Thoracic aorta (tissue), 2 donors: ENCODE measurements around the gene TNIP1. TPM values are rescaled to one million over a fixed set of nuclear protein-coding genes. Genes with fewer than 3 reads are reported as not detected.

Source experiments
- ATAC-seq: fragments of 150-250 bp; one replicate; pipeline ENCODE4 v1.8.0; 2017; ENCODE audit warnings: low read depth; ENCODE audit not compliant: insufficient number of reproducible peaks, low FRiP score
- DNase-seq: peaks from one replicate; pipeline ENCODE4 v3.0.0-alpha.2; 2020; ENCODE audit warnings: low spot score
- H3K27ac ChIP-seq, 2 donors: fragments of 200-600 bp; sonication (generic); 1 replicate in 1 of 2; 2 replicates in 1 of 2; pipeline ENCODE4 v1.5.1; 2016; ENCODE audit warnings: mild to moderate bottlenecking in 2 of 2, moderate library complexity in 2 of 2
- H3K27me3 ChIP-seq: fragments of 200-600 bp; sonication (generic); replicated peaks from 2 replicates; pipeline ENCODE4 v1.6.0; 2016; ENCODE audit warnings: mild to moderate bottlenecking; ENCODE audit not compliant: insufficient read depth
- H3K36me3 ChIP-seq: fragments of 200-600 bp; sonication (generic); one replicate; pipeline ENCODE4 v1.5.1; 2016
- H3K4me1 ChIP-seq, 2 donors: fragments of 200-600 bp; sonication (generic); 1 replicate in 1 of 2; 2 replicates in 1 of 2; pipeline versions ENCODE4 v1.5.1 to v1.6.0; 2016; ENCODE audit warnings: low read depth in 2 of 2, mild to moderate bottlenecking in 1 of 2; ENCODE audit not compliant: control insufficient read depth in 1 of 2
- H3K4me3 ChIP-seq: fragments of 200-600 bp; sonication (generic); 2 replicates; pipeline ENCODE4 v1.5.1; 2016; ENCODE audit warnings: mild to moderate bottlenecking
- H3K9me3 ChIP-seq: fragments of 200-600 bp; sonication (generic); 2 replicates; pipeline ENCODE4 v1.5.1; 2016
- total RNA-seq, 2 donors: library from RNA; depleted of rRNA; stranded (reverse); fragments of >200 nt; gene quantifications; one replicate each; pipeline versions ENCODE4 v1.1.0 to v1.2.3, GENCODE V29; 2016
- TF ChIP-seq, protein P1 (sequence below): fragments of 200-600 bp; sonication (generic); IDR thresholded peaks from one replicate; pipeline ENCODE4 v1.5.1; 2019; ENCODE audit warnings: antibody characterized with exemption

TNIP1 gene
- total RNA-seq, 2 donors from 2014 or later: 77.4 to 103 TPM

DNA sequence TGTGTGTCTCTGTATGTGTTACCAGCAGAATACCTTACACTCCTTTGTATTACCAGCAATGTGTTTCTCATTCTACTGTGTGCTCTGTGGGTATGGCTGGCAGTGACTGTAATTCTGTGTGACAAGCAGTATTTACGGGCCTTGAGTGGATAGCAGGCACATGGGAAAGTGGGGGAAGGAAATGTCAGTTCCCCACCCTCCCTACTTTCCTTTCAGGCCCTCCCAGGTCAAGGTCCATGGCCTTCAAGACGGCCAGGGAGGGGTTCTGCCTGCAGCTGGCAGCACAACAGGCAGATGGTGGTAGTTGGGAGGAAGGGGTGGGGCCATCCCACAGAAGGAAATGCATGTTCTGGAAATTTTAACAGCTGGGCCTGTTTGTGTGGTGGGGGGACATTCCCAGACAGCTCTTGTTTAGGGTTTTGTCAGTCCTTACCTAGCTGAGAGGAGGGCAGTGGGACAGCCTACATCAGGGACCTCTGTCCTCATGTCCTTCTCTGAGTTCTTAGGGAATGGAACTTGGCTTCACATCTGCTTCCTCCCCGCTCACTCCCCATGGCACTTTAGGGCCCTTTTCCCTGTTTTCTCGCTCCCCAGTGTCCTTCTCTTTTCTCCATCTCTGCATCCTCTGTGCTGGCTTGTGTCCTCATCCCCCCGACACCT lies 14.6 kb upstream of the TNIP1 start:
- Histone ChIP-seq H3K4me1 (peaks cover 28 to 46% of the 10 kb centered on the region in 2 donors), H3K4me3 (no peak overlapping the region), H3K27ac (peak overlapping the region in 1 of 2 donors; percentile 18), H3K36me3 (no peaks in the 10 kb centered on the region), H3K27me3 (no peaks in the 10 kb centered on the region), H3K9me3 (no peaks in the 10 kb centered on the region)
- TF ChIP-seq, protein P1, sequence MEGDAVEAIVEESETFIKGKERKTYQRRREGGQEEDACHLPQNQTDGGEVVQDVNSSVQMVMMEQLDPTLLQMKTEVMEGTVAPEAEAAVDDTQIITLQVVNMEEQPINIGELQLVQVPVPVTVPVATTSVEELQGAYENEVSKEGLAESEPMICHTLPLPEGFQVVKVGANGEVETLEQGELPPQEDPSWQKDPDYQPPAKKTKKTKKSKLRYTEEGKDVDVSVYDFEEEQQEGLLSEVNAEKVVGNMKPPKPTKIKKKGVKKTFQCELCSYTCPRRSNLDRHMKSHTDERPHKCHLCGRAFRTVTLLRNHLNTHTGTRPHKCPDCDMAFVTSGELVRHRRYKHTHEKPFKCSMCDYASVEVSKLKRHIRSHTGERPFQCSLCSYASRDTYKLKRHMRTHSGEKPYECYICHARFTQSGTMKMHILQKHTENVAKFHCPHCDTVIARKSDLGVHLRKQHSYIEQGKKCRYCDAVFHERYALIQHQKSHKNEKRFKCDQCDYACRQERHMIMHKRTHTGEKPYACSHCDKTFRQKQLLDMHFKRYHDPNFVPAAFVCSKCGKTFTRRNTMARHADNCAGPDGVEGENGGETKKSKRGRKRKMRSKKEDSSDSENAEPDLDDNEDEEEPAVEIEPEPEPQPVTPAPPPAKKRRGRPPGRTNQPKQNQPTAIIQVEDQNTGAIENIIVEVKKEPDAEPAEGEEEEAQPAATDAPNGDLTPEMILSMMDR: no peak
- no peak for DNase-seq
- no peak for ATAC-seq

DNA sequence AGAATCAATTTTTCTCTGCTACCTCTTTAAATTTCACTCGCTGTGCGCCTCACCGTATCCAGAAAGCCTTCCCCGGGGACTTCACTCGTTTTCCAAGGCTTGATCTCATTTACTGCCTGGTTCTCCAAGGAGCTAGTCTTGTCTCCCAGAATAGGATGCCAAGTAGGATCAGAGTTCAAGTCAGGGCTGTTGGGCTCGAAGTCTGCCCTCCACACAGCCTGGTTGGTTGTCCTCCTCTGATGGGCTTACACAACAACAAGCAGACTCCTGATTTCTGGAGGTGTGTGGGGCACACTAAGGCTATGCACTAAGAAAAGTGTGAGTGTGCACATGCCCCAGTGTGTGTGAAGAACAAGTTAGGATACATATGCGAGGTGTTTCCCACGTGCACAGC lies 14.0 kb upstream of the TNIP1 start:
- peak overlapping the region in 1 of 2 donors; percentile 60 for H3K27ac ChIP-seq
- H3K4me3 ChIP-seq: peak overlapping the region; percentile 18
- TF ChIP-seq, protein P1: no peak
- no peaks in the 10 kb centered on the region for H3K36me3 ChIP-seq
- H3K27me3 ChIP-seq: no peaks in the 10 kb centered on the region
- no peak for ATAC-seq
- peaks cover 28 to 41% of the 10 kb centered on the region in 2 donors for H3K4me1 ChIP-seq
- no peak for DNase-seq
- H3K9me3 ChIP-seq: no peaks in the 10 kb centered on the region

DNA sequence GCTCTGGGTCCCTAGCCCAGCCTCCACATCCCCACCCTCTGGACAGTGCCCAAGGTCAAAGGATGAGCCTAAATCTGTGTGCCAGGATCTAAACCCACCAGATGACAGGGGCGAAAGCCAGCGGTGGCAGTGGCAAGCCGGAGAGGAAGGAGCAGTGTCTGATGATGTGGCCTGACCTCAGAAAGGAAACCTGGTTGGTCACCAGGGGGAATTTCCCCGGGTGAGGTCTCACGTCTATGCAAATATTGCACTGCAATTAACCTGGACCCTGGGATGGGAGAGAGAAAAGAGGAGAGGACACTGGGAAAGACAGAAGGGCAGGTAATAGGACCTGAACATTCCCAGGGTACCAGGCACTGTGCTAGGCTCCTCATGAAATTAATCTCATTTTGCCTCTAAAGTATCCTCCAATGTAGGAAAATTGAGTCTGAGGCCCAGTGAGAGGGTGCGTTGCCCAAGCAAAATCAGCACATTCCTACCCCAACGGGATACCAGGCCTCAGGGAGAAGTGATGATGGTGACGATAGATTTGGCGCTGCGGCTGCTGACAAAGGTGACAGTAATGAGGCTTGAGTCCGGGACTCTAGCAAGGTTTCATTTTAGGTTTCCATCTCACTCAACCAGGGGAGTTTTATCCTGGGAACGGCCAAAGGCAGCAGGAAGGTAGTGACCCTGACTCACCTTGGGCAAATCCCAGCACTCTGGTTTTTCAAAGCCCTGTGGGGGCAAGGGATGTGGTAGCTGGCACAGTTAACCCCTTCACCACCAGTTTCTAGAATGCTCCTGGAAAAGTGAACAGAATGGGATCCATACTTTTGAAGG lies 13.4 kb upstream of the TNIP1 start:
- H3K4me1 ChIP-seq: peaks cover 28 to 41% of the 10 kb centered on the region in 2 donors
- ATAC-seq (no peak), DNase-seq (no peak)
- H3K27ac ChIP-seq: peak overlapping the region; percentile 60 to 68
- H3K4me3 ChIP-seq: peak overlapping the region; percentile 18
- TF ChIP-seq, protein P1: no peak
- no peaks in the 10 kb centered on the region for H3K36me3 ChIP-seq
- no peaks in the 10 kb centered on the region for H3K27me3 ChIP-seq
- no peaks in the 10 kb centered on the region for H3K9me3 ChIP-seq

DNA sequence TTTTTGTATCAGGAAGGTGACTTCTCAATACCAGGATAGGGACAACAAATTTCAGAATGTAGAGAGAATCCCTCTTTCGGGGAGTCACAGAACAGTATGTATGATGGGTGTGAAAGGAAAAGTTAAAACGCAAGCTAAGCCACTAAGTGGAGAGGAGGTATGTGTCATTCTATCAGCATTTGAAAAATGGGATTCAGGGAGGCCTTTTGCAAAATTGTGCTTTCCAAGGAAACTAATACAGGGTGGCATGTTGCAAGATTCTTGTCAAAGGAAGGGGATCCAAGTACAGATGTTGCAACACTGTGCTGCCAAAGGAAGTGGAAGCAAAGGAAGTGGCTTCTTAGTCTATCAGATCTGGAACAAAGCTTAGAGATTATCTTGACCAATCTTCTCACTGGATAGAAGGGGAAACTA lies 12.6 kb upstream of the TNIP1 start:
- H3K27ac ChIP-seq: peak overlapping the region; percentile 60 to 68
- H3K9me3 ChIP-seq: no peaks in the 10 kb centered on the region
- no peak overlapping the region for H3K4me3 ChIP-seq
- peak; percentile 59 for ATAC-seq
- H3K36me3 ChIP-seq: no peaks in the 10 kb centered on the region
- TF ChIP-seq, protein P1: no peak
- peaks cover 28 to 41% of the 10 kb centered on the region in 2 donors for H3K4me1 ChIP-seq
- no peaks in the 10 kb centered on the region for H3K27me3 ChIP-seq
- DNase-seq: no peak

DNA sequence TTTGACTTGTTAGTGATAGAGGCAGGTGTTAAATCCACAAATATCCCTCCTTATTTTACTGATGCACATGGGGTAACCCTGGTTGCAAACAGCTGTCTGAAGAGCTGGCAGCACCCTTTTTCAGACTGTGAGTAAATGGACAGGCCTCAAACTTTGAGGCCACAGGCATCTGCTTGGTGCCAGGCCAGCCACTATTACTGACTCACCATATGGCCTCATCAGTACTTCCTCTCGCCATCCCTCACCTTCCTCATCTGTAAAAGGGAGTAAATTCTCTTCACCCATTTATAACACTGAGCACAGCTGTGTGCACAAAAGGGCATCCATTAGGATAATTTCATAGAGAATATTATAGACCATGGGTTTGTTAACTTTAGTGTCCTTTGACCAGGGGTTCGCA lies 11.9 kb upstream of the TNIP1 start:
- H3K4me1 ChIP-seq: peaks cover 28 to 41% of the 10 kb centered on the region in 2 donors
- H3K36me3 ChIP-seq: no peaks in the 10 kb centered on the region
- H3K9me3 ChIP-seq: no peaks in the 10 kb centered on the region
- no peaks in the 10 kb centered on the region for H3K27me3 ChIP-seq
- TF ChIP-seq, protein P1: no peak
- H3K4me3 ChIP-seq: no peak overlapping the region
- ATAC-seq: no peak
- H3K27ac ChIP-seq: no peak overlapping the region
- no peak for DNase-seq
